WTC11 (cell line): Measurements from ENCODE around the gene AOX1. TPM values are rescaled to one million over a fixed set of nuclear protein-coding genes. Genes with fewer than 3 reads are reported as not detected.

ENCODE experiments used
- ATAC-seq: fragments of 200-7000 bp; cut with Tn5 transposase; 2 replicates; pipeline ENCODE4 v1.10.0; 2021; ENCODE audit warnings: mild to moderate bottlenecking, moderate library complexity
- CTCF ChIA-PET: fragments of 300-600 bp; sonication (Branson Sonifier 250); formaldehyde crosslinking; loops from one replicate; lab custom pipeline; 2021; ENCODE audit warnings: antibody characterized with exemption; lab: Charles Lee
- POLR2A ChIA-PET: fragments of 350-600 bp; sonication (Branson Sonifier 250); formaldehyde crosslinking; loops from one replicate; lab custom pipeline; 2021; ENCODE audit warnings: antibody characterized with exemption; lab: Charles Lee
- DNase-seq: peaks from one replicate; pipeline ENCODE4 v3.0.0; 2021; ENCODE audit warnings: low spot score
- H3K27ac Mint-ChIP-seq: 2 replicates; pipeline ENCODE4 v1.8.0; 2021; ENCODE audit warnings: mixed read lengths
- H3K27me3 Mint-ChIP-seq: 2 replicates; pipeline ENCODE4 v1.8.0; 2021; ENCODE audit warnings: low read depth, mild to moderate bottlenecking, moderate library complexity, mixed read lengths
- H3K36me3 Mint-ChIP-seq: 2 replicates; pipeline ENCODE4 v1.8.0; 2021; ENCODE audit warnings: mixed read lengths
- H3K4me1 Mint-ChIP-seq: 2 replicates; pipeline ENCODE4 v1.8.0; 2022; ENCODE audit warnings: mixed read lengths
- H3K4me3 Mint-ChIP-seq: 2 replicates; pipeline ENCODE4 v1.8.0; 2021; ENCODE audit warnings: mild to moderate bottlenecking, moderate library complexity, mixed read lengths
- H3K9me3 Mint-ChIP-seq: 2 replicates; pipeline ENCODE4 v1.8.0; 2021; ENCODE audit warnings: mixed read lengths
- AFF4 ChIP-seq: sonication (generic); formaldehyde crosslinking; IDR thresholded peaks from 2 replicates; pipeline ENCODE4 v1.8.1; 2023; ENCODE audit warnings: mild to moderate bottlenecking, missing genetic modification reagents, borderline replicate concordance
- AR ChIP-seq: fragments of 250-450 bp; sonication (Bioruptor Pico); IDR thresholded peaks from 2 replicates; pipeline ENCODE4 v1.9.0; 2021; ENCODE audit warnings: mild to moderate bottlenecking
- CBFB ChIP-seq: sonication (generic); formaldehyde crosslinking; IDR thresholded peaks from 2 replicates; pipeline ENCODE4 v1.8.1; 2022; ENCODE audit warnings: mild to moderate bottlenecking, low read depth, missing genetic modification reagents
- FOXP4 ChIP-seq: sonication (generic); formaldehyde crosslinking; IDR thresholded peaks from 2 replicates; pipeline ENCODE4 v1.8.0; 2022; ENCODE audit warnings: mild to moderate bottlenecking, missing genetic modification reagents
- IRF1 ChIP-seq: sonication (generic); formaldehyde crosslinking; IDR thresholded peaks from 2 replicates; pipeline ENCODE4 v1.8.0; 2023; ENCODE audit warnings: missing genetic modification reagents
- MAX ChIP-seq: sonication (generic); formaldehyde crosslinking; IDR thresholded peaks from 2 replicates; pipeline ENCODE4 v1.8.0; 2022; ENCODE audit warnings: mild to moderate bottlenecking, missing genetic modification reagents
- MLX ChIP-seq: sonication (generic); formaldehyde crosslinking; IDR thresholded peaks from 2 replicates; pipeline ENCODE4 v1.8.1; 2023; ENCODE audit warnings: mild to moderate bottlenecking, missing genetic modification reagents, moderate library complexity
- MYBL2 ChIP-seq: sonication (generic); formaldehyde crosslinking; IDR thresholded peaks from 2 replicates; pipeline ENCODE4 v1.8.1; 2023; ENCODE audit warnings: mild to moderate bottlenecking, moderate library complexity, missing genetic modification reagents
- NR2C2 ChIP-seq: sonication (generic); formaldehyde crosslinking; IDR thresholded peaks from 2 replicates; pipeline ENCODE4 v1.8.0; 2022; ENCODE audit warnings: mild to moderate bottlenecking, missing genetic modification reagents
- PREB ChIP-seq: sonication (generic); formaldehyde crosslinking; IDR thresholded peaks from 2 replicates; pipeline ENCODE4 v1.8.1; 2022; ENCODE audit warnings: mild to moderate bottlenecking, missing genetic modification reagents, moderate library complexity, borderline replicate concordance
- RELA ChIP-seq: sonication (generic); formaldehyde crosslinking; IDR thresholded peaks from 2 replicates; pipeline ENCODE4 v1.8.1; 2022; ENCODE audit warnings: missing genetic modification reagents, mild to moderate bottlenecking, borderline replicate concordance
- SMAD4 ChIP-seq: sonication (generic); formaldehyde crosslinking; IDR thresholded peaks from 2 replicates; pipeline ENCODE4 v1.8.0; 2022; ENCODE audit warnings: mild to moderate bottlenecking, missing genetic modification reagents
- TEAD1 ChIP-seq: sonication (generic); formaldehyde crosslinking; IDR thresholded peaks from 2 replicates; pipeline ENCODE4 v1.8.0; 2022; ENCODE audit warnings: mild to moderate bottlenecking, missing genetic modification reagents
- TEAD4 ChIP-seq: sonication (generic); formaldehyde crosslinking; IDR thresholded peaks from 2 replicates; pipeline ENCODE4 v1.8.0; 2022; ENCODE audit warnings: mild to moderate bottlenecking, missing genetic modification reagents
- ZBTB21 ChIP-seq: sonication (generic); formaldehyde crosslinking; IDR thresholded peaks from 2 replicates; pipeline ENCODE4 v1.8.1; 2023; ENCODE audit warnings: mild to moderate bottlenecking, missing genetic modification reagents, borderline replicate concordance
- ZNF219 ChIP-seq: sonication (generic); formaldehyde crosslinking; IDR thresholded peaks from 2 replicates; pipeline ENCODE4 v1.8.0; 2023; ENCODE audit warnings: missing genetic modification reagents, mild to moderate bottlenecking, borderline replicate concordance
- ZNF232 ChIP-seq: sonication (generic); formaldehyde crosslinking; IDR thresholded peaks from 2 replicates; pipeline ENCODE4 v1.8.0; 2022; ENCODE audit warnings: mild to moderate bottlenecking, missing genetic modification reagents
- ZNF416 ChIP-seq: fragments of 250-450 bp; sonication (Bioruptor Pico); IDR thresholded peaks from 2 replicates; pipeline ENCODE4 v1.9.0; 2021; ENCODE audit warnings: mild to moderate bottlenecking, inconsistent platforms
- ZNF425 ChIP-seq: fragments of 250-450 bp; sonication (Bioruptor Pico); conservative IDR thresholded peaks from 2 replicates; pipeline ENCODE4 v1.9.0; 2021; ENCODE audit warnings: mild to moderate bottlenecking
- total RNA-seq: library from RNA; stranded (reverse); gene quantifications from 3 replicates; pipeline ENCODE4 v1.2.3, GENCODE V29; 2021

AOX1 gene
- total RNA-seq, 1 experiment from 2014 or later, result 4.8 TPM

GRCh38 chr2:200652158-200652557 lies 66.3 kb downstream of the AOX1 start:
- Mint-ChIP-seq H3K4me1 (peaks cover 15% of the 10 kb centered on the region), H3K9me3 (peaks cover 6% of the 10 kb centered on the region), H3K4me3 (no peak overlapping the region), H3K27ac (no peak overlapping the region), H3K27me3 (no peaks in the 10 kb centered on the region; the same call in 1 of the 2 replicates), H3K36me3 (no peaks in the 10 kb centered on the region)
- ChIA-PET POLR2A (no interaction called here), CTCF (interaction anchor here (1.7 kb wide), 1 partner anchor 168 kb away, joined by 6 read pairs; no protein-coding TSS in a partner anchor)
- no peak for ATAC-seq
- no peak for TF ChIP-seq TEAD1 (CRISPR knock-in tag)
- no peak for TF ChIP-seq FOXP4 (CRISPR knock-in tag)
- no peak for TF ChIP-seq SMAD4
- TF ChIP-seq CBFB (CRISPR knock-in tag), result no peak
- TF ChIP-seq IRF1, result no peak
- TF ChIP-seq ZNF416, result no peak
- no peak for TF ChIP-seq RELA (CRISPR knock-in tag)
- TF ChIP-seq ZNF232 (CRISPR knock-in tag), result no peak
- no peak for TF ChIP-seq MYBL2 (CRISPR knock-in tag)
- DNase-seq, result no peak

- ATAC-seq (no peak), DNase-seq (no peak)
- ChIA-PET CTCF (interaction anchor here (1.7 kb wide), 1 partner anchor 169 kb away, joined by 6 read pairs; no protein-coding TSS in a partner anchor), POLR2A (no interaction called here)
- Mint-ChIP-seq H3K4me1 (peaks cover 13% of the 10 kb centered on the region), H3K9me3 (peaks cover 4% of the 10 kb centered on the region), H3K27me3 (no peaks in the 10 kb centered on the region; the same call in 1 of the 2 replicates), H3K27ac (no peak overlapping the region), H3K36me3 (no peaks in the 10 kb centered on the region), H3K4me3 (no peak overlapping the region)
- TF ChIP-seq NR2C2 (CRISPR knock-in tag) (no peak), MLX (CRISPR knock-in tag) (no peak), MAX (CRISPR knock-in tag) (no peak)
Observed at GRCh38 chr2:200653021-200653420, 67.2 kb downstream of the AOX1 start.

- no peak for TF ChIP-seq ZNF219 (CRISPR knock-in tag)
- TF ChIP-seq PREB (CRISPR knock-in tag), result no peak
- no peak for TF ChIP-seq AR (CRISPR knock-in tag)
- no peak for TF ChIP-seq TEAD4 (CRISPR knock-in tag)
- no peak for TF ChIP-seq ZNF425 (CRISPR knock-in tag)
- TF ChIP-seq AFF4 (CRISPR knock-in tag), result no peak
- TF ChIP-seq ZBTB21 (CRISPR knock-in tag), result no peak
- no peaks in the 10 kb centered on the region for H3K4me1 Mint-ChIP-seq
- no peaks in the 10 kb centered on the region; the same call in 1 of the 2 replicates for H3K27me3 Mint-ChIP-seq
- H3K27ac Mint-ChIP-seq, result no peak overlapping the region
- DNase-seq (no peak), ATAC-seq (no peak)
- ChIA-PET CTCF (no interaction called here), POLR2A (interaction anchor here (0.5 kb wide), 1 partner anchor 15 kb away, joined by 3 read pairs; no protein-coding TSS in a partner anchor)
- no peaks in the 10 kb centered on the region for H3K9me3 Mint-ChIP-seq
- no peaks in the 10 kb centered on the region for H3K36me3 Mint-ChIP-seq
- no peak overlapping the region for H3K4me3 Mint-ChIP-seq
Observed at GRCh38 chr2:200654823-200655222, 69.0 kb downstream of the AOX1 start.
